GM20000 (cell line): ENCODE results near the gene PPP1R9B.

Experiments
- DNase-seq: peaks from one replicate; pipeline ENCODE4 v3.0.0; 2012; ENCODE audit warnings: low spot score
- TF ChIP-seq, protein P1 (sequence below): IDR thresholded peaks from 2 replicates; pipeline ENCODE4 v1.5.1; 2012; ENCODE audit warnings: mild to moderate bottlenecking, control low read depth; ENCODE audit errors: extremely low read depth, missing control alignments

The PPP1R9B gene

DNA sequence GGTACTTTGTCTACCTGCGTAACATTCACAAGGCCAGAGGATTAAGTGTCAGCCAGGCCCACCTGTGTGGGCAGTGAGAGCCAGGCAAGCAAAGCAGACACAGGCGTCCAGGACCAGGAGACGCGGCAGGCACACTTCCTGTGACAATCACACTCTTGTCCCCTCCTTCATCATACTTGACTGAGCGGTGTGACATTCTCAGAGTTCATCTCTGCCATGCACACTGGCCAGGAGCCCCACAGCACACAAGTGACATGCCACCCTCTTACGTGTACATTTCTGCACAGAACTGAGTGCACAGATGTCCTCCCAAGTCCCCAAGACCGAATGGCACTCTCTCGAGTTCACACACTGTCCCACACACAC lies 8.7 kb downstream of the PPP1R9B start:
- no peak for DNase-seq
- TF ChIP-seq, protein P1, sequence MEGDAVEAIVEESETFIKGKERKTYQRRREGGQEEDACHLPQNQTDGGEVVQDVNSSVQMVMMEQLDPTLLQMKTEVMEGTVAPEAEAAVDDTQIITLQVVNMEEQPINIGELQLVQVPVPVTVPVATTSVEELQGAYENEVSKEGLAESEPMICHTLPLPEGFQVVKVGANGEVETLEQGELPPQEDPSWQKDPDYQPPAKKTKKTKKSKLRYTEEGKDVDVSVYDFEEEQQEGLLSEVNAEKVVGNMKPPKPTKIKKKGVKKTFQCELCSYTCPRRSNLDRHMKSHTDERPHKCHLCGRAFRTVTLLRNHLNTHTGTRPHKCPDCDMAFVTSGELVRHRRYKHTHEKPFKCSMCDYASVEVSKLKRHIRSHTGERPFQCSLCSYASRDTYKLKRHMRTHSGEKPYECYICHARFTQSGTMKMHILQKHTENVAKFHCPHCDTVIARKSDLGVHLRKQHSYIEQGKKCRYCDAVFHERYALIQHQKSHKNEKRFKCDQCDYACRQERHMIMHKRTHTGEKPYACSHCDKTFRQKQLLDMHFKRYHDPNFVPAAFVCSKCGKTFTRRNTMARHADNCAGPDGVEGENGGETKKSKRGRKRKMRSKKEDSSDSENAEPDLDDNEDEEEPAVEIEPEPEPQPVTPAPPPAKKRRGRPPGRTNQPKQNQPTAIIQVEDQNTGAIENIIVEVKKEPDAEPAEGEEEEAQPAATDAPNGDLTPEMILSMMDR, result no peak

DNA sequence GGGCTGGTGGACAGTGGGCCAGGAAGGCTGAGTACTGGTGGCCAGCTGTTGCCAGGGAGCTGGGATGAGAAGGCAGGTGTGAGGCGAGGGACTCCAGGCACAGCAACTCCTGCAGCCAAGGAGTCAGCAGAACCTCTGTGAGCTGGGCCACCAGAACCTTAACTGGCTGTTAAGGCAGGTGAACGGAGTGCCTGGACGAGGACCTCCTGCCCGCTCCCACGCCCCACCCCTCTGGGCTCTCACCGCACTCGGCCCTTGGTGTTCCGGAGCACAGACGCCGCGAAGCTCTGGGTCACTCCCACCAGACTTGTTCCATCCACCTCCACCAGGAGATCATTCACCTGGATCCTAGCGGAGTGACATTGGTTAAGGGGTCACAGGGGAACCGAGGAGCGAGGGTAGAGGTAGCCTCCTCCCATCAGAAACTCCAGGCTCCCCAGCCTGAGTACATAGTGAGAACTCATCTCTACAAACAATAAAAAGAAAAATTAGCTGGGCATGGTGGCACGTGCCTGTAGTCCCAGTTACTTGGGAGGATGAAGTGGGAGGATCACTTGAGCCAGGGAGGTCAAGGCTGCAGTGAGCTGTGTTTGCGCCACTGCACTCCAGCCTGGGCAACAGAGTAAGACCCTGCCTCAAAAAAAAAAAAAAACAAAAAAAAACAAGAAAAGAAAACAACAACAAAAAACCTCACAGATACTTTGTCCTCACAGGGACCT lies 9.3 kb downstream of the PPP1R9B start:
- TF ChIP-seq, protein P1, result no peak
- no peak for DNase-seq

DNA sequence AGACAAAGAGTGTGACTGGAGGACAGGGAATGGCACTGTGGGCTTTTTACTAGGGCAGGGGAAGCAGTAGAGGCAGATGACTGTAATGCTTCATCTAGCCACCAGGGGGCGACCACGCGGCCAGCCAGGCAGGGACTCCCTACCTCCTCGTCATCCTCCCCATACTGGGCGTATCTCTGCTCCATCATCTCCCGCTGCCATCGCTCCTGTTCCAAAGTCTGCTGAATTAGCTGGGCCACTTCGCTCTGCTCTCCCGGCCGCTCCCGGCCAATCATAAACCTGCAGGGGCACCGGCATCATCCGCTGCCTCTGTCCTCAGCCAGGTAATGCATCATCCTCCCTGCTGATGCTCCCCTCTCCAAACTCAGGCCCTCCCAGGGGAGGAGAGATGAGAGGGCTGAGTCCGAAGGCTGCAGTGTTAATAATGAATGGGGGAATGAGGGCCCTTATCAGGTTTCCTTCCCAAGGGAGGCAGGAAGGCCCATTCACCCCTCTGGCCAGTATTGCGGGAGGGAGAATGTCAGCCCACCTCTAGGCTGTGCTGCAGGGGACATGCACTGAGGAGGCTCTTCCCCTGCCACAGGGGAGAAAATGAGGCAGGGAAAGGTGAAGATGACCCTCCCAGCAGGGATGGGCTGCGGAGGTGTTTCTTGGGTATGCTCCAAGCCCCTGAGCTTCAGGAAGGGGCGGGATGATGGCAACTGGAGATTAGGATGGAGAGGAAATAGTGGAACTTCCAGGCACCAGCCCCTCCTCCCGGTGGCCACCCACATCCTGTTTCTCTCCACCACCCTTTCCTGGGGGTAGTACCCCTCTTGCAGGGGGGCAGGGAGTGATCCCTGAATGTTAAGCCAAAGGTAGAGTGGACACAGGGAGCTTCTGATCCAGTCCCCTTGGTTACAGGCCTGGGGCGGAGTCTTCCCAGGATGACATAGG lies 10.3 kb downstream of the PPP1R9B start:
- DNase-seq, result peak; percentile 88
- TF ChIP-seq, protein P1, result peak; percentile 80

DNA sequence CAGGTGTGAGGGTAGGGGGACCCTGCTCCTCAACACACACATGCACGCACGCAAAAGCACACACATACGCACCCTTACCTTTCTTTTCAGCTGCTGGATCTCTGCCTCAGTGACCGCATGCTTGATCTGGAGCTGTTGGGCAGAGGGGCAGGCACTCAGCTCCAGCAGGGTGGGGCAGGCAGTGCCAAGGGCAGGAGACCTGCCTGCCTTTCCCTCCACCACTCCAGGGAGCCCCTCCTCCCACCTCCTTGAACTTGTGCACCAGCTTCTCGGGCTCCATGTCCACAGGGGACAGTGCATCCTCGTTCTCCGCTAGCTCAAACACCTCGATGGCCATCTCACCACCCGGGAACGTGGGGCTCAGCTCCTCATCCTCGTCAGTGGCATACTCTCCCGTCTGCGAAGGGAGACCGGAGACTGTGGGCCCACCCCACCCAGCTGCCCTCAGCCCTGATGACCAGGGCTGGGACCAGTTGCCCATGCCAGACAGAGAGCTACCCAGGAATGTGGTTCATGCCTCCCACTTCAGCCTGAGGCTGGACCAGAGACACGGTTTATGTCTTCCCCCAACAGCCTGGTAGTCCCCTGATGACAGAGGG lies 11.2 kb downstream of the PPP1R9B start:
- DNase-seq, result no peak
- TF ChIP-seq, protein P1, result no peak

DNA sequence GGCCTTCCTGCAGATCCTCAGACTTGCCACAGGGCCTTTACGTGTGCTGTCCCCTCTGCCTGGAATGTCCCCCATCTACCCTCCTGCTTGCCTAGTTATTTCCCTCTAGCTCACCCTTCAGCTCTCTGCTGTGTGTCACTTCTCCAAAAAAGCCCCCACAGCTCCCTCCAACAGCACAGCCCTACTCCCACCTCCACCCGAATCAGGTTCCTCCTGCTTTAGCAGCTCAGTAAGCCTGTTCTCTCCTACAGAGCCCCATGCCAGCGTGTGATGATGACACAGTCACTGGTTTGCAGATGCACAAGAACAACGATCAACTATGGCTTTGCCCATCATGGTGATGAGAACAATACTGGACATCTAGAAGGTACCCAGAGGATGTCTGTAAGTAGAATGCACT lies 13.4 kb downstream of the PPP1R9B start:
- TF ChIP-seq, protein P1, result no peak
- no peak for DNase-seq

DNA sequence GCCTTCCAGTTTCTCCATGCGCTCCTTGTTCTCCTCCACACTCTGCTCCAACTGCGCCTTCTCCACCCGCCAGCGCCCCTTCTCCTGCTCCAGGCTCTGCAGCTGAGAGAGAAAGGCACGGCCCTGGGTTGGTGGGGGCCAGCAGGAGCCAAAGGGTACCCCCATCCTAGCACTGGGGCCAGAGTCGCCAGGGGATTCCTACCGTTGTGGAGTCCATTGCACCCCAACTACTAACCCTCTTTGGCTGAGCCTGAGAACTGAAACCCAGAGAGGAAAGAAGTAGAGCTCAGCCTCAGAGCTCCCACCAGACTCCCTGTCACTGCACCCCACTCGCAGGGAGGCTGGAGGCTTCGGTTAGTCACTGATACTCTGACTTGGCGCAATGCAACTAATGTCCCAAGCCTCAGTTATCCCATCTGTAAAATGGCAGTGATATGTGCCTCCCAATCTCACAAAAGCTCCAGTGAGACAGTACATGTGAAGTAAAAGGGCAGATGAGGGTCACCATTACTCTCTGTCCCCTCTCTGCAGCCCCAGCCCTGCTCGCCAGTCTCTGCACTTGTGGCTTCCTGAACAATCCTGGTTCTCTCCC lies 14.3 kb downstream of the PPP1R9B start:
- TF ChIP-seq, protein P1, result no peak
- DNase-seq, result no peak
